Activated naive CD8-positive, alpha-beta T cell treated with anti-CD3 and anti-CD28 coated beads, Interleukin-2, amount 50 U/mL, for 24 hours (primary cell): ENCODE measurements around the gene FYN.

Experiments
- ATAC-seq: fragments of 150-1000 bp; cut with Tn5 transposase; one replicate; pipeline ENCODE4 v1.10.0; 2021
- DNase-seq: peaks from one replicate; pipeline ENCODE4 v3.0.0; 2021
- H3K27ac Mint-ChIP-seq: one replicate; pipeline ENCODE4 v1.8.0; 2021; ENCODE audit warnings: mild to moderate bottlenecking, mixed read lengths
- H3K27me3 Mint-ChIP-seq: one replicate; pipeline ENCODE4 v1.8.0; 2021; ENCODE audit warnings: mixed read lengths
- H3K36me3 Mint-ChIP-seq: one replicate; pipeline ENCODE4 v1.8.0; 2021; ENCODE audit warnings: low read depth, mixed read lengths
- H3K4me1 Mint-ChIP-seq: one replicate; pipeline ENCODE4 v1.8.0; 2021; ENCODE audit warnings: mixed read lengths
- H3K4me3 Mint-ChIP-seq: one replicate; pipeline ENCODE4 v1.8.0; 2021; ENCODE audit warnings: mild to moderate bottlenecking, moderate library complexity, mixed read lengths
- H3K9me3 Mint-ChIP-seq: one replicate; pipeline ENCODE4 v1.8.0; 2021; ENCODE audit warnings: mixed read lengths

The FYN gene

GRCh38 chr6:111781041-111781708, 92.1 kb downstream of the FYN start:
- Mint-ChIP-seq H3K27ac (peak overlapping the region; percentile 86), H3K27me3 (no peaks in the 10 kb centered on the region), H3K4me1 (peaks cover 96% of the 10 kb centered on the region), H3K36me3 (peaks cover 80% of the 10 kb centered on the region), H3K4me3 (peak overlapping the region; percentile 4), H3K9me3 (no peaks in the 10 kb centered on the region)
- no peak for ATAC-seq
- DNase-seq, result no peak

DNA sequence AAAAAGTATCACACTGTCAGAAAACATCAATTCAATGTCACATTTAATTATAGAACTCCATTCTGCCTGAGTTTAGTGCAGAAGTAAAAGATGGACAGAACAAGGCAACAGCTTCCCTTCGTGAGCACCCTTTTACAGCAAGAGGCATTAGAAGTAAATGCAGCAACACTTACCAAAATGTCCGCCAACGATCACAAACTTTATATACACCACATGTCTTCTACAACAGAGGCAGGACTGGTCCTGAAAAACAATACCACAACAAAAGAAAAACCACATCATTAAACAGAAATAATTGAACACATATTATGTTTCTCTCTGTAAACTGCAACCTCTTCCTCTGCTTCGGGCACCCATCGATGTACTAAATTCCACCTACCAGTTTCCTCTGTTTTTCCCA, 92.9 kb downstream of the FYN start:
- Mint-ChIP-seq H3K27me3 (no peaks in the 10 kb centered on the region), H3K4me1 (peaks cover 98% of the 10 kb centered on the region), H3K4me3 (peak overlapping the region; percentile 4), H3K9me3 (no peaks in the 10 kb centered on the region), H3K36me3 (peaks cover 84% of the 10 kb centered on the region), H3K27ac (peak overlapping the region; percentile 86)
- no peak for DNase-seq
- ATAC-seq, result no peak

DNA sequence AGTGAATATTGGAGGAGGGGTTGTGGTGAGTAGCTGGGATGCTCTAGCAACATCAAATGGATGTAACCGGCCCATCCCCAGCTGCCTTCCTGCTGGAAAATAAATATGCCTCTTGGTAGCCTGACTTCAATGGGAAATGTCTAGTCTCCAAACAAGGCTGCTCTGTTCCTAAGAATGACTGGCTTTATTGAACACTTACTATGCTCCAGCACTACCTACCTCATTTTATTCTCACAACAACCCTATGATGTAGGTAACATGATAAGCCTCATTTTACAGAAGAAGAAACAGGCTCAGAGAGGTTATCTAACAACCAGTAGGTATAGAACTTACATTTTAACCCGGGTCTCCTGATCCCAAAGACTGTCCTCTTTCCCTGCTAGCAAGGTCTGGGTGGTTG, 93.6 kb downstream of the FYN start:
- H3K4me1 Mint-ChIP-seq, result peaks cover 98% of the 10 kb centered on the region
- H3K4me3 Mint-ChIP-seq, result peak overlapping the region; percentile 34
- DNase-seq, result no peak
- H3K36me3 Mint-ChIP-seq, result peaks cover 81% of the 10 kb centered on the region
- no peak for ATAC-seq
- no peaks in the 10 kb centered on the region for H3K9me3 Mint-ChIP-seq
- peak overlapping the region; percentile 86 for H3K27ac Mint-ChIP-seq
- no peaks in the 10 kb centered on the region for H3K27me3 Mint-ChIP-seq

DNA sequence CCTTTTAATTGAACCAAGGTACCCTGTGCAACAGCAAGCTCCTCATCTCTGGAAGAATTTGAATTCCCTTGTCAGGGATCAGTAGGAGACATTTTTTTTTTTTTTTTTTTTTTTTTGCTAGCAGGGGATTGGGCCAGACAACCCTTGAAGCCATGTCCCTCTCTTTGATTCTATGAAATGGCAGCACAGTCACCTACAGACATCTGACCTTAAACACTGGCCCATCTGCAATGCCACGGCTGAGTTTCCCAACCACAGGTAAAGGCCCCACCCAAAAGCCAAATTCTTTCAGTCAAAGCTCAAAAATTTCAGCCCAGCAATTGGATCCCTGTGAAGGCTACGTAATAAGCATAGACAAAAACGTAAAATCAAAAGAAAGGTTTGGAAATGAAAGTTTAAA, 94.2 kb downstream of the FYN start:
- H3K36me3 Mint-ChIP-seq, result peaks cover 74% of the 10 kb centered on the region

DNA sequence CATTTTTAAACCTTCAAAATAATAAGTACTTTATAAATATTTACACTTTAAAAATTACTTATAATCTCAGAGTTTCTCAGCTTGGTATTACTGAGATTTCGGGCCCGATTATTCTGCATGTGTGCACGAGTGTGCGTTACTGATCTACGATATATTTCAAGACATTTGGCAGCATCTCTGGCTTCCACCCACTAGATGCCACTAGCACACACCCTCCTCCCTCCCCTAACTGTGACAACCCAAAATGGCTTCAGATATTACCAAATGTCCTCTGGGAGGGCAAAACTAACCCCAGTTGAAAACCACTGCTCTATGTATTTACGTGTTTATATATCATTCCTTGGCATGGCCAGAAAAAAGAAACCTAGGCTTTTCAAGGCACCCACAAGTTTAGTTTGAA, 95.9 kb downstream of the FYN start:
- ATAC-seq (no peak), DNase-seq (no peak)
- no peaks in the 10 kb centered on the region for H3K27me3 Mint-ChIP-seq
- H3K4me1 Mint-ChIP-seq, result peaks cover 89% of the 10 kb centered on the region
- H3K36me3 Mint-ChIP-seq, result peaks cover 67% of the 10 kb centered on the region
- peak overlapping the region; percentile 86 for H3K27ac Mint-ChIP-seq
- no peaks in the 10 kb centered on the region for H3K9me3 Mint-ChIP-seq
- H3K4me3 Mint-ChIP-seq, result peak overlapping the region; percentile 42

More for the DNA sequence above, 94.2 kb downstream of the FYN start:
- peaks cover 98% of the 10 kb centered on the region for H3K4me1 Mint-ChIP-seq
- peak overlapping the region; percentile 86 for H3K27ac Mint-ChIP-seq
- DNase-seq, result no peak
- H3K9me3 Mint-ChIP-seq, result no peaks in the 10 kb centered on the region
- peak overlapping the region; percentile 25 for H3K4me3 Mint-ChIP-seq
- H3K27me3 Mint-ChIP-seq, result no peaks in the 10 kb centered on the region
- ATAC-seq, result peak; percentile 64

DNA sequence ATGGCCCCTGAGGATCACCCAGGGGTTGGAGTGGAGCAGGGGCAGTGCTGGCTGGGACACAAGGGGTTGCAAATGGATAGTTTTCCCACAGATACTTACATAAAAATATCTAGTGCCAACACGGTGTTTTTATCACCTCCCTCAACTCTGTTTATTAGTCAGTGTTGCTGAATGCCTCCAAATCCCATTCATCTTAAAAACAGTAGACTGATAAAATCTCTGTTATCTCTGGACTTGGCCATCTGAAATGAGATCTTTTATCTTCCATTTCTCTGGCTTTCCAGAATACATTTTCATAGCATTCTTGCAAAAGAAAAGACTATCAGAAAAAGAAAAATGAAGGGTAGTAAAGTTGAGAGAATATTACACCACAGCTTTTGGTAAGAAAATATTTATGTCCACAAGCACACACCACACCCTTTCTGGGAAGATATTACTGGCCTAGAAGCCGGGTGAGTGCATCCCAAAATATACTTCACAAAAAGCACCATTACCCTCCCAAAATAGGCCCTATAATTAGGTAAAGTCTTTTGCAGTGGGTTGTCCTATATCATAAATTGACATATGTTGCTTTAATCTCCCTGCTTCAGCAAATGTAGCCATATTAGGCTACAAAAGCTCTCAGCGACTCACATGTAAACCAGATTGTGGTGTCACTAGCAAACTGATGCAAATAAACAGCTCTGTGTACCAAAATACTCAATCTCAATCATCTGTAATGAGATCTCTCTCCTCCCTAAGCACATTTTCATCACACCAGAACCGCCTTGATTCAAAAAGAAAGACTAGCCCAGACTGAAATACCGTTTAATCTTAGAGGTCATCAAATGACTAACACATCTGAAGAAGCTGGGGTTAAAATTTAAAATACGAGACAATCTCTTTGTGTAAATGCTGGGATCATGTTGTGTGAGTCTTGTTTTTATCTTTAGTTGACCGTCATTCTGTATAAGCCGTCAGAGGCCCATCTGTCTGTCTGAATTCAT, 96.7 kb downstream of the FYN start:
- no peaks in the 10 kb centered on the region for H3K27me3 Mint-ChIP-seq
- peaks cover 91% of the 10 kb centered on the region for H3K4me1 Mint-ChIP-seq
- DNase-seq (no peak), ATAC-seq (peak; percentile 35)
- H3K9me3 Mint-ChIP-seq, result no peaks in the 10 kb centered on the region
- H3K27ac Mint-ChIP-seq, result peak overlapping the region; percentile 86
- peaks cover 72% of the 10 kb centered on the region for H3K36me3 Mint-ChIP-seq
- H3K4me3 Mint-ChIP-seq, result peak overlapping the region; percentile 46

- DNase-seq (no peak), ATAC-seq (no peak)
- H3K4me1 Mint-ChIP-seq, result peaks cover 91% of the 10 kb centered on the region
- no peaks in the 10 kb centered on the region for H3K9me3 Mint-ChIP-seq
- H3K36me3 Mint-ChIP-seq, result peaks cover 74% of the 10 kb centered on the region
- no peaks in the 10 kb centered on the region for H3K27me3 Mint-ChIP-seq
- peak overlapping the region; percentile 86 for H3K27ac Mint-ChIP-seq
- H3K4me3 Mint-ChIP-seq, result peak overlapping the region; percentile 26
Measured at GRCh38 chr6:111775145-111775922, 97.9 kb downstream of the FYN start.

DNA sequence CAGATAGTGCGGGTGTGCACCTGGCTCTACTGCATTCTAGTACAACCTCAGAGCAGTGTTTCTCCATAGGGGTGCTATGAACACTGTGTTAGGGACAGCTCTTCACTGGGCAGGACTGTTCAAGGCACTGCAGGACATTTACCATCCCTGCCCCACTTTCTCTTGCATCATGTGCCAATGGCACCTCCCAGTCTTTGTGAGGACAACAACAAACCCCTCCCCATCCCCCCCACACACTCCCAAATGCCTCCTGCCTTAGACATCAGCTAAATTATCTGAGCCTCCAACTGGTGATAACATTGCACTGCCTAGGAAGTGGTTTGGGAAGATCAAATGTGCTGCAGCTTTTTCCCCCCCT, 98.9 kb downstream of the FYN start:
- no peak overlapping the region for H3K4me3 Mint-ChIP-seq

GRCh38 chr6:111773501-111774345, 99.5 kb downstream of the FYN start:
- ATAC-seq (no peak), DNase-seq (no peak)
- Mint-ChIP-seq H3K36me3 (peaks cover 67% of the 10 kb centered on the region), H3K4me1 (peaks cover 90% of the 10 kb centered on the region), H3K9me3 (no peaks in the 10 kb centered on the region), H3K27ac (peak overlapping the region; percentile 75), H3K4me3 (no peak overlapping the region), H3K27me3 (no peaks in the 10 kb centered on the region)

More for the DNA sequence above, 98.9 kb downstream of the FYN start:
- H3K36me3 Mint-ChIP-seq, result peaks cover 70% of the 10 kb centered on the region
- H3K9me3 Mint-ChIP-seq, result no peaks in the 10 kb centered on the region
- no peak for ATAC-seq
- no peak for DNase-seq
- H3K27ac Mint-ChIP-seq, result peak overlapping the region; percentile 75
- no peaks in the 10 kb centered on the region for H3K27me3 Mint-ChIP-seq
- peaks cover 90% of the 10 kb centered on the region for H3K4me1 Mint-ChIP-seq

DNA sequence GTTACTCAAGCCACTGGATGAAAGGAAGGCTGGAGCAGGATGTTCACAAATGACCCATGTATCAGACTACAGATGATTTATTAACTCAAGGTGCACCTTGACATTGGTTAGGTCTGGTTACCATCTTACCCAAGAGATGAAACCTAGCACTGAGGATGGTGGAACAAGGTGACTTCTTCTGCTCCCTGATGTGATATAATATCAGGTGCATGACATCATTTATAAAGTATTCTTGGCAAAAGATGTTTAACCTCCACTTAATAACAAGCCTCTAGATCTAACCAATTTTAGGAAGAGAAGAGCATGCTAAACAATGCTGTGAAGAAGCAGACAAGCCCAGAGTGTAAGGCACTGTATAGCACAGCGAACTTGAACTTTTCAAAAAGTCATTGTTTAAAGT, 100.9 kb downstream of the FYN start:
- H3K9me3 Mint-ChIP-seq, result no peaks in the 10 kb centered on the region
- DNase-seq (no peak), ATAC-seq (no peak)
- H3K27me3 Mint-ChIP-seq, result no peaks in the 10 kb centered on the region
- no peak overlapping the region for H3K4me3 Mint-ChIP-seq
- peaks cover 90% of the 10 kb centered on the region for H3K4me1 Mint-ChIP-seq
- H3K36me3 Mint-ChIP-seq, result peaks cover 65% of the 10 kb centered on the region
- H3K27ac Mint-ChIP-seq, result peak overlapping the region; percentile 99

GRCh38 chr6:111771629-111772028, 101.6 kb downstream of the FYN start:
- peak overlapping the region; percentile 99 for H3K27ac Mint-ChIP-seq
- no peak overlapping the region for H3K4me3 Mint-ChIP-seq

GRCh38 chr6:111771094-111771432, 102.2 kb downstream of the FYN start:
- H3K27ac Mint-ChIP-seq, result peak overlapping the region; percentile 99
- peaks cover 90% of the 10 kb centered on the region for H3K4me1 Mint-ChIP-seq
- DNase-seq, result no peak
- H3K27me3 Mint-ChIP-seq, result peaks cover 2% of the 10 kb centered on the region
- H3K36me3 Mint-ChIP-seq, result peaks cover 71% of the 10 kb centered on the region
- H3K9me3 Mint-ChIP-seq, result no peaks in the 10 kb centered on the region
- peak overlapping the region; percentile 39 for H3K4me3 Mint-ChIP-seq
- no peak for ATAC-seq

More at GRCh38 chr6:111771629-111772028, 101.6 kb downstream of the FYN start:
- H3K27me3 Mint-ChIP-seq, result no peaks in the 10 kb centered on the region
- H3K9me3 Mint-ChIP-seq, result no peaks in the 10 kb centered on the region
- no peak for ATAC-seq
- no peak for DNase-seq
- peaks cover 66% of the 10 kb centered on the region for H3K36me3 Mint-ChIP-seq
- peaks cover 90% of the 10 kb centered on the region for H3K4me1 Mint-ChIP-seq

GRCh38 chr6:111770263-111771093, 102.8 kb downstream of the FYN start:
- Mint-ChIP-seq H3K9me3 (no peaks in the 10 kb centered on the region), H3K4me3 (peak overlapping the region; percentile 39), H3K36me3 (peaks cover 72% of the 10 kb centered on the region), H3K27ac (peak overlapping the region; percentile 99), H3K4me1 (peaks cover 90% of the 10 kb centered on the region), H3K27me3 (peaks cover 2% of the 10 kb centered on the region)
- DNase-seq (no peak), ATAC-seq (peak; percentile 45)
